ENCODE results near the gene TMCO1. TPM values are rescaled to one million over a fixed set of nuclear protein-coding genes. Genes with fewer than 3 reads are reported as not detected.
"Not testable (repeated sequence)": the region's sequence is repeated elsewhere in the genome, so short reads cannot be mapped to it uniquely, and the experiment has no call there.

The TMCO1 gene
- total RNA-seq, 1 experiment from 2014 or later = 80.6 TPM

- Histone ChIP-seq H2AFZ (ENCODE audit: low read length) (no peak overlapping the region), H3K27me3 (ENCODE audit: low read length) (no peaks in the 10 kb centered on the region), H3K9ac (ENCODE audit: low read length) (no peak overlapping the region), H3K9me3 (ENCODE audit: low read length) (no peaks in the 10 kb centered on the region), H3K4me3 (ENCODE audit: low read length) (no peak overlapping the region), H3K9me2 (replicated peaks; ENCODE audit: low read length) (no peaks in the 10 kb centered on the region), H4K20me1 (ENCODE audit: low read length) (no peaks in the 10 kb centered on the region), H3K36me3 (ENCODE audit: low read depth, low read length) (no peaks in the 10 kb centered on the region), H3F3A (ENCODE audit: low read length, unreplicated experiment) (no peaks in the 10 kb centered on the region), H3K27ac (ENCODE audit: low read length) (no peak overlapping the region), H3K79me2 (ENCODE audit: low read length) (no peaks in the 10 kb centered on the region), H3K4me1 (ENCODE audit: insufficient read depth, low read length) (no peaks in the 10 kb centered on the region), H3K4me2 (ENCODE audit: low read length) (no peak overlapping the region)
- BruUV-seq (replicated peaks) = no TSS peak
- DNase-seq (no peak), ATAC-seq (no peak)
- ChIA-PET POLR2A (ENCODE audit: unreplicated experiment) (no interaction called here), CTCF (no interaction called here)
- intact Hi-C loops (cut with micrococcal nuclease) = no loop called here
- TF ChIP-seq EZH2phosphoT487 (IDR thresholded peaks at IDR 0.05; ENCODE audit: borderline replicate concordance, low read length) = no peak
- no peak for TF ChIP-seq EZH2 (IDR thresholded peaks at IDR 0.05; ENCODE audit: low read length, unreplicated experiment)
- no peak for TF ChIP-seq CTCF (conservative IDR thresholded peaks at IDR 0.05; ENCODE audit: low read depth, low read length)
These were observed 47.5 kb upstream of the TMCO1 start for GRCh38 chr1:165816157-165816556.

- CTCF ChIA-PET = no interaction called here
- no peak overlapping the region for H3K4me2 ChIP-seq (ENCODE audit: low read length)
- no TSS peak for BruUV-seq (replicated peaks)
These were observed 47.1 kb upstream of the TMCO1 start for GRCh38 chr1:165815725-165816124.

DNA sequence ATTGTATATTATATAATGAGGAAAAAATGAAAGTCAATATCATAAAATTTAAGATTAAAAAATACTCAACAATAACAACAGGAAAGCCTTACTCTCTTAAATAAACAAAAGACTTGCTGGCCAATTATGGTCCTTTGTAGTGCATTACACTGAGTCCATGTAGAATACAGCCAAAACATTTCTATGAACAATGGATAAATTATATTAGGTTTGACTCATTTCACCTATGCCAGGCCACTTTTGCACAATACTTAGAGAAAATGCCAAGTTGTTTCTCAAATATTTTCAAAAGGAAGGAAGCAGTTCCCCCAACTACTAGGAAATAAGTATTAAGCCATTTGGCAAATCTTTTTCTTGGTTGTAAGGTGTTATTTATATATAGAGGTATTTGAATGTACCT, 38.9 kb upstream of the TMCO1 start:
- ChIA-PET CTCF (no interaction called here), POLR2A (ENCODE audit: unreplicated experiment) (no interaction called here)
- TF ChIP-seq EZH2phosphoT487 (IDR thresholded peaks at IDR 0.05; ENCODE audit: borderline replicate concordance, low read length) = no peak
- H3K9ac ChIP-seq (ENCODE audit: low read length) = no peak overlapping the region
- H3K4me1 ChIP-seq (ENCODE audit: insufficient read depth, low read length) = no peaks in the 10 kb centered on the region
- H3K9me3 ChIP-seq (ENCODE audit: low read length) = no peaks in the 10 kb centered on the region
- no peak overlapping the region for H3K4me2 ChIP-seq (ENCODE audit: low read length)
- no TSS peak for BruUV-seq (replicated peaks)
- no peak overlapping the region for H3K27ac ChIP-seq (ENCODE audit: low read length)
- H2AFZ ChIP-seq (ENCODE audit: low read length) = no peak overlapping the region
- ATAC-seq (peak; percentile 71), DNase-seq (peak; percentile 43)
- no peak overlapping the region for H3K4me3 ChIP-seq (ENCODE audit: low read length)
- no peaks in the 10 kb centered on the region for H3F3A ChIP-seq (ENCODE audit: low read length, unreplicated experiment)
- no peaks in the 10 kb centered on the region for H4K20me1 ChIP-seq (ENCODE audit: low read length)
- H3K9me2 ChIP-seq (replicated peaks; ENCODE audit: low read length) = no peaks in the 10 kb centered on the region
- intact Hi-C loops (cut with micrococcal nuclease) = no loop called here
- H3K79me2 ChIP-seq (ENCODE audit: low read length) = no peaks in the 10 kb centered on the region
- H3K27me3 ChIP-seq (ENCODE audit: low read length) = no peaks in the 10 kb centered on the region
- H3K36me3 ChIP-seq (ENCODE audit: low read depth, low read length) = no peaks in the 10 kb centered on the region

More at GRCh38 chr1:165815725-165816124, 47.1 kb upstream of the TMCO1 start:
- H3K36me3 ChIP-seq (ENCODE audit: low read depth, low read length) = no peaks in the 10 kb centered on the region
- POLR2A ChIA-PET (ENCODE audit: unreplicated experiment) = no interaction called here
- H3K9me3 ChIP-seq (ENCODE audit: low read length) = no peaks in the 10 kb centered on the region
- H2AFZ ChIP-seq (ENCODE audit: low read length) = no peak overlapping the region
- H3K9ac ChIP-seq (ENCODE audit: low read length) = no peak overlapping the region
- H3K27ac ChIP-seq (ENCODE audit: low read length) = no peak overlapping the region
- H3K4me3 ChIP-seq (ENCODE audit: low read length) = no peak overlapping the region
- intact Hi-C loops (cut with micrococcal nuclease) = no loop called here
- no peak for TF ChIP-seq EZH2 (IDR thresholded peaks at IDR 0.05; ENCODE audit: low read length, unreplicated experiment)
- no peak for TF ChIP-seq EZH2phosphoT487 (IDR thresholded peaks at IDR 0.05; ENCODE audit: borderline replicate concordance, low read length)
- no peak for TF ChIP-seq CTCF (conservative IDR thresholded peaks at IDR 0.05; ENCODE audit: low read depth, low read length)
- no peaks in the 10 kb centered on the region for H3K79me2 ChIP-seq (ENCODE audit: low read length)
- H3K9me2 ChIP-seq (replicated peaks; ENCODE audit: low read length) = no peaks in the 10 kb centered on the region
- DNase-seq = peak; percentile 25
- no peaks in the 10 kb centered on the region for H3K4me1 ChIP-seq (ENCODE audit: insufficient read depth, low read length)
- no peaks in the 10 kb centered on the region for H3F3A ChIP-seq (ENCODE audit: low read length, unreplicated experiment)
- H4K20me1 ChIP-seq (ENCODE audit: low read length) = no peaks in the 10 kb centered on the region
- no peaks in the 10 kb centered on the region for H3K27me3 ChIP-seq (ENCODE audit: low read length)
- ATAC-seq = no peak

DNA sequence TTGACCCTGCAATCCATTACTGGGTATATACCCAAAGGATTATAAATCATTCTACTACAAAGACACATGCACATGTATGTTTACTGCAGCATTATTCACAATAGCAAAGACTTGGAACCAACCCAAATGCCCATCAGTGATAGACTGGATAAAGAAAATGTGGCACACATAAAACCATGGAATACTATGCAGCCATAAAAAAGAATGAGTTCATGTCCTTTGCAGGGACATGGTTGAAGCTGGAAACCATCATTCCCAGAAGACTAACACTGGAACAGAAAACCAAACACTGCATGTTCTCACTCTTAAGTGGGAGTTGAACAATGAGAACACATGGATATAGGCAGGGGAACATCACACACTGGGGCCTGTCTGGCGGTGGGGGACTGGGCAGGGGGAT, 35.8 kb upstream of the TMCO1 start:
- H3K36me3 ChIP-seq (ENCODE audit: low read depth, low read length); H3K9me3 ChIP-seq (ENCODE audit: low read length); BruUV-seq (replicated peaks); H3F3A ChIP-seq (ENCODE audit: low read length, unreplicated experiment); DNase-seq; H3K9me2 ChIP-seq (replicated peaks; ENCODE audit: low read length); intact Hi-C loops (cut with micrococcal nuclease); H3K4me2 ChIP-seq (ENCODE audit: low read length); CTCF ChIA-PET; H4K20me1 ChIP-seq (ENCODE audit: low read length); H3K79me2 ChIP-seq (ENCODE audit: low read length); H3K4me3 ChIP-seq (ENCODE audit: low read length); POLR2A ChIA-PET (ENCODE audit: unreplicated experiment); H2AFZ ChIP-seq (ENCODE audit: low read length); H3K4me1 ChIP-seq (ENCODE audit: insufficient read depth, low read length); H3K27me3 ChIP-seq (ENCODE audit: low read length); H3K9ac ChIP-seq (ENCODE audit: low read length); ATAC-seq; H3K27ac ChIP-seq (ENCODE audit: low read length): not testable (repeated sequence)

Data from PC-3 (cell line).